HUDEP-2 (cell line): Measurements from ENCODE around the gene JMJD1C.
"Not testable (repeated sequence)": the region's sequence is repeated elsewhere in the genome, so short reads cannot be mapped to it uniquely, and the experiment has no call there.

ENCODE experiments used
- DNase-seq, 76 experiments: peaks; one replicate each; lab custom pipeline; 2025; ENCODE audit not compliant: unreplicated experiment in 76 of 76; lab: John Stamatoyannopoulos, UW

Gene JMJD1C

DNA sequence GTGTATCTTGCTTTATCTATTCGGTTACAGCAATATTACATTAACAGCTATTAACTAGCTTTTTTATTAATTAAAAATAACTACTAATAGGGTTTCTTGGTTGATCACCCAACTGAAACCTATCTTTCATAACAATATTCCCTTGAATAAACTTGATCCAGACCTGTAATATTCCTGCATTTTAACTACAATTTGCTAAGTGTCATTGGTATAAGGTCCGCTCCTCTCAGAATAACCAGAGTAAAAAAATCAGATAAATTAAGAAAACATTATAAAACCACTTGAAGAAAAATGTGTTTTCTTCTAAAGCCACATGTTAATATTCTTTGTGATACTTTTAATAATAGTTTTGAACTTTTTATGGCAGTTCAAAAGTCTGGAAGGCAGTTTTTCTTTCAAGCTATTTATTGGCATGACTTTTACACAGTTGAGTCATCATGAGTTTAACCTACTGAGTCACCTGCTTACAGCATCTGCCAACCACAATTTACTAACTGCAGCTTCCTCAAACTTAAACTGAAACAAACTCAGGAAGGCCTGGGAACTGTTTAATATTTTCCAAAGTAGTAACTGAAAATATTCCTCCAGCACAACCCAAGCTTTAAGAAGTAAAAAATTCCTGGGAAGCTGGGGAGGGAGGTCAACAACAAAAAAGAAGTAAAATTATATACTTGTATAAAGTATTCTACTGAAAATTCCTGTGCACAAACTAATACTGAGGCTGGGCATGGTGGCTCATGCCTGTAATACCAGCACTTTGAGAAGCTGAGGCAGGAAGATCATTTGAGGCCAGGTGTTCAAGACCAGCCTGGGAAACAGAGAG is 229.5 kb downstream of the JMJD1C start:
- DNase-seq, result peak in 22 of 76 experiments; percentile 1 to 60 (median 27)

DNA sequence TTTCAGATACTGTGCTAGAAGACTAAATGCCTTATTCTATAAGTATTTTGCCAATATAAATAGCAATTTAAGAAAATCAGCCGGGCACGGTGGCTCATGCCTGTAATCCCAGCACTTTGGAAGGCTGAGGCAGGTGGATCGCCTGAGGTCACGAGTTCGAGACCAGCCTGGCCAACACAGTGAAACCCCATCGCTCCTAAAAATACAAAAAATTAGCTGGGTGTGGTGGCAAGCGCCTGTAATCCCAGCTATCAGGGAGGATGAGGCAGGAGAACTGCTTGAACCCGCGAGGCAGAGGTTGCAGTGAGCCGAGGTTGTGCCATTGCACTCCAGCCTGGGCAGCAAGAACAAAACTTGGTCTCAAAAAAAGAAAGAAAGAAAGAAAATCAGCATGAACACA is 230.6 kb downstream of the JMJD1C start:
- not testable (repeated sequence) for DNase-seq

GRCh38 chr10:63229161-63229560 is 236.6 kb downstream of the JMJD1C start:
- DNase-seq, result no peak

- DNase-seq, result peak in 3 of 76 experiments; percentile 1 to 14 (median 13)
Measured at GRCh38 chr10:63228237-63228636, 237.5 kb downstream of the JMJD1C start.

GRCh38 chr10:63227207-63227895 is 238.4 kb downstream of the JMJD1C start:
- no peak for DNase-seq

GRCh38 chr10:63224241-63224640 is 241.5 kb downstream of the JMJD1C start:
- DNase-seq, result no peak

DNA sequence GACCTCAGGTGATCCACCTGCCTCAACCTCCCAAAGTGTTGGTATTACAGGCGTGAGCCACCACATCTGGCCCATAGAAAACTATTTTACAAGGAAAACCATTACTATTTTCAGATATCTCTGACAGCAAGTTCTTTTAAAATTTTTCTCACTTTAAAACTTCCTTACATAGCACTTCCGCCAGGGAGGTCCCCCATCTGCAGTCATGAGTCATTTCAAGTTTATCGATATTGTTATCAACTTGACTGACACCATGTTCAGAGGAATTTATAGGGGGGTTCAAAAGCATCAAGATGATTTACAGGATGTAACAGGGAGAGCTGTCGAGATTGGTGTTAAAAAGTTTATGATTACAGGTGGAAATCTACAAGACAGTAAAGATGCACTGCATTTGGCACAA is 243.8 kb downstream of the JMJD1C start:
- DNase-seq, result no peak

DNA sequence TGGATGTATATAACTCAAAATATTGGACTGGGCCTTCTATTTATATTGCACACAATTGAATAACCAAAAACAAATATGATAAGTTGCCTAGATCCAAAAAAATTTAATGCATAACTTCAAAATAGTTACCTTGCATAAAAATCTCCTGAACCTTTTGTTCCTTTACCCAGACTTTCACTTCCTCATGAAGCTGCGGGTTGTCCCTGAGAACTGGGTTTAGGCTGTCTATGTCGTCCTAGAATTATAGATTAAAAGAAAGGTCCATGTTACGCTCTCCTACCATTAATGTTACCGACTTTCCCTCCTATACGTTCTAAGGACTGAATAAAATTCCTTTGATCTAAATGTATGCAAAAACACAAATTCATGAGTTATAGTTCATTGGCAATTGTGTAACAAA is 246.0 kb downstream of the JMJD1C start:
- no peak for DNase-seq

DNA sequence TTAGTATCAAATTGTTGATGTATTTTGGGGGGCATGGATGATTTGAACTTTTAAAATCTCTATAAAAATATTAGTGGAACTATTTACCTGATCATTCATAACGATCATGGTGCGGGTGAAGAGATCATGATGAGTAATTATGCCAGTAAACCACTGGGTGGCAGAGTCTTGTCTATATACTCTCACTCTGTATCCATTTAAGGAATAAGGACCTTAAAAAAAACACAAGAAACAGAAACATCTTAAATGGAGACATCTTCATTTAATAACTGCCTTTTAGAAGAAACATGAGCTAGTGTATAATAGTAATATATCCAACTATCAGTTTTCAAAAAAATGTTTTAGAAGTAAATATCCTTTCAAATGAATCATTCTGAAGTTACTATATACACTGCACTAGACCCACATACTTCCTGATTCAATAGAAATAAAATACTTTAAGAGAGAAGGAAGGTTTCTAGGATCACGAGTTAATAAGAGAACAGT is 248.6 kb downstream of the JMJD1C start:
- DNase-seq, result peak in 20 of 76 experiments; percentile 3 to 52 (median 35)

DNA sequence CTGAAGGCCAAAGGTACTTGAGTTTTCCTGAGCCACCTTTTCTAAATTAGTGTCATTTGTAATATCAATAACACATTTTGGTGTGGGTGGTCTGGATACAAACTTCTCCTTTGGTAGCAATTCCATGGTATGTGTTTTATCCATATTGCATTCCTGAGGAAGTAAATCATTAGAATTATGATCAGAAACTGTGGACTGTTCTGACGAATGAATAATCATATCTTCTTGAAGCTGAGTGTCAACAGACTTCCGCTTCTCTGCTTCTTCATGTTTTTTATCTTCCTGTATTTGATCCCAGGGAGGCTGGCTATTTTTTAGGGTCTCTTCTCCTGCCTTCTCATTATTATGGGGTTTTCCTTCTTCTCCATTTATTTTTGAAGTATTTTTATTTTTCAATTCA is 251.2 kb downstream of the JMJD1C start:
- no peak for DNase-seq

- no peak for DNase-seq
Measured at GRCh38 chr10:63213489-63213888, 252.3 kb downstream of the JMJD1C start.

DNA sequence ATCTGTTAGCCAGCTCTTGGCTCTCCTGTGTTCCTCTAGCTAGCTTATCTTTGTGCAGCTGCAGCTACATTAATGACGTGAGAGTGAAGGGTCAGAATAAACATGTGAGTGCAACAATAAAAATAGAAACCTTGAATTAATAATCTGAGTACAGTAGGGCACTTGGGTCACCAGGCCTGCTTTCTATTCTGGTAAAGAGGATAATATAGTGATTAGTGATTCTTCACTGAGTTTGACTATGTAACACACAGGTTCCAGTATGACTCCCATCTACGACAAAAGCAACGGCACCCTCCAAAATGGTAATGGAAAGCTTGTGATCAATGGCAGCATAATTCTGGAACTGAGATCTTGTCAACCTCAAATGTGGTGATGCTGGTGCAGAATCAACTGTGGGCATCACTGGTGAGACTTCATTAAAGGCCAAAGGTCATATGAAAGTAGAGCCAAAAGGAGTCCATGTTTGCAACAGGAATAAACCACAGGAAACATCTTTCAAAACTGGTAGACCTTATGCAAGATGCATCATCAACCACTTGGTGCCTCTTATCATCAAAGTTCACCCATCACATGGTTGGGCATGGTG is 255.1 kb downstream of the JMJD1C start:
- DNase-seq, result no peak

DNA sequence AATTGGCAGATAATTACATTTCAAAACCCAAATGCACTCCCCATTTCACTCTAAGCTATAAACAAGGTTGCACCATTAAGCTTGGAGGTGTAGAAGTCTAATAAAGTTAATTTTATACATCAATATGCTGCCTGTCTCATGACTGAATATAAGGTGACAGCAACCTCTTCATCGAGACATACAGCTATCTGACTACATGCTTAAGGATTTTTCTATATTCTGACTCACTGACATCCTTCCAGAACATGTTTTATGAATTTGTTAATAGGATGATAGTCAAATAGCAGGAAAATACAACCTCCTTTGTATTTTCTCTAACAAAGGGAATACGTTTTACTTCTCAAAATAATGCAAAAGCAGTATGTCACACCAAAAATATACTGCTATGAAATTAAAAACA is 256.1 kb downstream of the JMJD1C start:
- DNase-seq, result no peak

- no peak for DNase-seq
Measured at GRCh38 chr10:63208986-63209385, 256.8 kb downstream of the JMJD1C start.

- DNase-seq, result no peak
Measured at GRCh38 chr10:63206997-63207811, 258.6 kb downstream of the JMJD1C start.

- DNase-seq, result no peak
Measured at GRCh38 chr10:63206576-63206975, 259.2 kb downstream of the JMJD1C start.

GRCh38 chr10:63205421-63205820 is 260.4 kb downstream of the JMJD1C start:
- no peak for DNase-seq

- no peak for DNase-seq
Measured at GRCh38 chr10:63204667-63205391, 260.9 kb downstream of the JMJD1C start.

- DNase-seq, result no peak
Measured at GRCh38 chr10:63201118-63201517, 264.7 kb downstream of the JMJD1C start.

DNA sequence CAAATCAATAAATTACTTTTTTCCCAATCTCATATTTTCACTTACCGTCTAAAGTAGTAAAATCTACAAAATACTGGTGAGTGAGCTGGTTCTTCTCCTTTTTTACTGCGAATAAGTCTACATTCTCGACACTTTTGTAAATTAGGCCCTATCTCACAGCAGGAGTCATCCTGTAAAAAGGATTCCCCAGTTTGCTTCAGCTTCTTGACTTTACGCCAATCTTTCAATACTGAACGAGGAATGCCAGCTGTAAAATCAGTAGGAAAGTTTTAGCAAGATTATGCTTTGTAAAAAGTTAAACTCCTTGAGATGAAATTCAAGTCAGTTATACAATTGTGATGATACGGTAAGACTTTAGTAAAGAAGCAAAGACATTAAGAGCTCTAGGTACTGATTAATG is 265.3 kb downstream of the JMJD1C start:
- no peak for DNase-seq
